Mononuclear cell (primary cell): Measurements from ENCODE around the gene PIGC. TPM values are rescaled to one million over a fixed set of nuclear protein-coding genes. Genes with fewer than 3 reads are reported as not detected.

Experiments used
- H3K27me3 ChIP-seq: 2 replicates; pipeline ENCODE4 v1.6.0; 2011; ENCODE audit warnings: low read length, control low read depth; ENCODE audit not compliant: insufficient read depth
- H3K4me1 ChIP-seq: 2 replicates; pipeline ENCODE4 v1.5.1; 2011; ENCODE audit warnings: mild to moderate bottlenecking, low read length, control low read depth; ENCODE audit not compliant: insufficient read depth
- H3K4me3 ChIP-seq: 2 replicates; pipeline ENCODE4 v1.5.1; 2011; ENCODE audit warnings: mild to moderate bottlenecking, low read length, moderate library complexity
- H3K9me3 ChIP-seq: 2 replicates; pipeline ENCODE4 v1.5.1; 2011; ENCODE audit warnings: low read depth, mild to moderate bottlenecking, control low read depth, low read length
- total RNA-seq: library from RNA; depleted of rRNA; stranded (reverse); fragments of >200 nt; gene quantifications from one replicate; pipeline ENCODE4 v1.2.3, GENCODE V29; 2012

The PIGC gene
- total RNA-seq, 1 donor, result 46.4 TPM

DNA sequence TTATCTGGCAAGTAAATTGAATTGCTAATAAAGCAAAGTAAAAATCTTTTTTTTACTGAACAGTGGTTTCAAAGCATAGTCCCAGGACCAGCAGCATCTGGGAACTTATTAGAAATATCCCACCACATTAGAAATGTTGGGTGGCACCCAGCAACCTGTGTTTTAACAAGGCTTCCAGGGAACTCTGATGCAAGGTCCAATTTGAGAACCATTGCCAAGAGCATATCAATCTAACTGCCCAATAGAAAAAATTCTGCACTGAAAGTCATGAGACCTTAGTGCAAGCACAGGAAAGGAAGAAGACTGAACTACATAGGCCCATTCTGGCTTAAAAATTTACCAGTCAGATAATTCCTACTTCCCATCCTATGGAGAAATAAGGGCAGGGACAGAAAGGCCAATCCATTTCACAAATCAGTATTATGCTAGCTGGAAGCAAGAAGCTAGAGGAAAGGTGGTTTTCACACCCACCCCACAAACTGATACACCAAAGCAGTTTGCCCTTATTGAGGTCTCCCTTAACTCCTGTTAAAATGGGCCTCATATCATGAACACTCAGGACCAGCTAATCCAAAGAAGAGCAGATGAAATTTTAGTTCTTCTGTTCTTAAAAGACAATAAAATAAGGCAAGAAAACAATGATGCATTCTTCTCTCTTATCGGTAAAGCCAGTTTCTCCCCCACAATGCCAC is 40.8 kb downstream of the PIGC start:
- Histone ChIP-seq H3K4me3 (no peak overlapping the region), H3K4me1 (peaks cover 8% of the 10 kb centered on the region), H3K9me3 (no peaks in the 10 kb centered on the region), H3K27me3 (no peaks in the 10 kb centered on the region)

GRCh38 chr1:172401892-172402291 is 42.0 kb downstream of the PIGC start:
- H3K9me3 ChIP-seq, result no peaks in the 10 kb centered on the region
- H3K4me1 ChIP-seq, result peaks cover 8% of the 10 kb centered on the region
- no peak overlapping the region for H3K4me3 ChIP-seq
- no peaks in the 10 kb centered on the region for H3K27me3 ChIP-seq

GRCh38 chr1:172401477-172401876 is 42.4 kb downstream of the PIGC start:
- Histone ChIP-seq H3K9me3 (no peaks in the 10 kb centered on the region), H3K4me1 (peaks cover 8% of the 10 kb centered on the region), H3K27me3 (no peaks in the 10 kb centered on the region), H3K4me3 (no peak overlapping the region)

DNA sequence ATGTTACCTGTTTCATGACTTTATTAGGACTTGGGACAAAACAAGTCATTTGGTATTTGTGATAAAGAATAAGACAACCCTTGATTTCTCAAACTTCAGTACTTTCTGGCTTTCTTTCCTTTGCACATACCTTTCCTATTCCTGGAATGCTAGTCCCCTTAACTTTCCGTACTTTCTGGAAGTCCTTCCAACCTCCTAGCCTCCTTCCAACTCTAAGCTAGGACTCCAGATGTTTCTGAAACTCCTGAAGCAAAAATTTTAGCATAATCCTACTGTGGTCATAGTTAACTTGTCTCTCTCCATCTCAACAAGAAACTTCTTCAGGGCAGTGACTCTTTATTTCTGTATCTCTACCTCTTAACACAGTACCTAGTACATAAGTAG is 43.2 kb downstream of the PIGC start:
- no peaks in the 10 kb centered on the region for H3K27me3 ChIP-seq
- no peak overlapping the region for H3K4me3 ChIP-seq
- H3K9me3 ChIP-seq, result no peaks in the 10 kb centered on the region
- H3K4me1 ChIP-seq, result peaks cover 8% of the 10 kb centered on the region

DNA sequence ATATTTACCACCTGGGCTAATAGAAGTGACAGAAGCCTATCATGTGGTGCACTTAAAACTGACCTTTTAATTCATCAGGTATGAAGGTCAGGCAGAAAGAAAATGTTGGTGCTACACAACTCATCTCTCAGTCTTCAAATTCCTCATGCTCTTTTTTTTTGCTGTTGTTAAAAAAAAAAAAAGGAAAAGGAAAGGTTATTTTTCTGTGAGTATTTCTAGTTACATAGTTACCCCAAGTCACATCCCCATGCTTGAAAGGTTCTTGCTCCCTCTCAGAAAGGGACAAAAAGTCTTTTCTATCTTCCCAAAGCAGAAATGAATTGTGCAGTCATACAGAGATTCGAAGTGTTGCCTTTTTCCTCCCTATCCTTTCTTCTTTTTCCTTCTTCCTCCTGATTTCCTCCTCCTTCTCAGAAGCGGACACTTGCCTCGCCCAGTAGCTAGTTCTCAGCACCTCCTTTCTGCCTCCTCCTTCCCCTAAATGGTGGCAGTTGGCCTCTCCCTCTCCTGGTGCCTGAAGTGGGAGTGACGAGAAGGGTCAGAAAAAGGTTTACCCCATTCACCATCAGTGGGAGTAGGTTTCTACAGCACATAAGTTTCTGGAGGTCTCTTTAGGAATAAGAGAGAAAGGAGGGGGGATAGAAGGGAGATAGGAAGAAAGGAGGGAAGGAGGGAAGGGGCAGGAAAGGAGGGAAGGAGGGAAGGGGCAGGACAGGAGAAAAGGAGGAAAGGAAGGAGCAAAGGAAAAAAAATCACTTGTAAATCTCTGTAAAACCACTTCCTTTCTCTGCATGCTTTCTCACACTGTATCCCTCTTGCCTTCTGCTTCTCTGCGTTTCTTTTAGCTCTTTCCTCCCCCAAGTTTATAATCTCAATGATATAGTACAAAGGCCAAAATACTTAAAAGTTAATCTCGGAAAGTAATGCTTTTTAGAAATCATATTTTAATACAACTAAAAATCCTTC is 43.8 kb downstream of the PIGC start:
- Histone ChIP-seq H3K4me1 (peaks cover 11% of the 10 kb centered on the region), H3K27me3 (no peaks in the 10 kb centered on the region), H3K4me3 (no peak overlapping the region), H3K9me3 (no peaks in the 10 kb centered on the region)

GRCh38 chr1:172398970-172399755 is 44.7 kb downstream of the PIGC start:
- Histone ChIP-seq H3K4me3 (no peak overlapping the region), H3K4me1 (peaks cover 20% of the 10 kb centered on the region), H3K9me3 (no peaks in the 10 kb centered on the region), H3K27me3 (no peaks in the 10 kb centered on the region)

DNA sequence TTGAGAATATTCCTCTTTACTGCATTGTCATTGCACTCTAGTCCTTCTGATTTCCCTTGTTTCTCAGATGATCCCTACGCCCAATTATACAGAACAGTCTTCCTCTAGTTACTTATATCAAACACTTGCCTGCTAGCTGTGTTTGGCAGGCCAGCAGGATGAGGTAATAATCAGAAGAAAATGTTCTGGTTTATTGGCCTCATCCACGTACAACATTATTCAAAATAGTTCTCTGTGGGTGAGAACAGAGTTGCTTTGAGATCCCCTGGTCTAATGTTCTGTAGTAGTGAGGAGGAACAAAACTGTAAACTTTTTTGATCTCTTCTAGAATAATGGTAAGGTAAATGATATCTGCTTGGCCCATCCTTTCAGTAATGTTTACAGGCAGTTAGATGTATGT is 45.7 kb downstream of the PIGC start:
- Histone ChIP-seq H3K4me1 (peaks cover 25% of the 10 kb centered on the region), H3K4me3 (no peak overlapping the region), H3K9me3 (no peaks in the 10 kb centered on the region), H3K27me3 (no peaks in the 10 kb centered on the region)

- Histone ChIP-seq H3K9me3 (no peaks in the 10 kb centered on the region), H3K27me3 (no peaks in the 10 kb centered on the region), H3K4me3 (no peak overlapping the region), H3K4me1 (peaks cover 26% of the 10 kb centered on the region)
Observed at GRCh38 chr1:172397633-172398032, 46.2 kb downstream of the PIGC start.

GRCh38 chr1:172397221-172397620 is 46.6 kb downstream of the PIGC start:
- Histone ChIP-seq H3K4me3 (no peak overlapping the region), H3K27me3 (no peaks in the 10 kb centered on the region), H3K9me3 (no peaks in the 10 kb centered on the region), H3K4me1 (peaks cover 26% of the 10 kb centered on the region)

GRCh38 chr1:172395576-172395975 is 48.3 kb downstream of the PIGC start:
- Histone ChIP-seq H3K4me1 (peaks cover 27% of the 10 kb centered on the region), H3K27me3 (no peaks in the 10 kb centered on the region), H3K4me3 (no peak overlapping the region), H3K9me3 (no peaks in the 10 kb centered on the region)

GRCh38 chr1:172394811-172395210 is 49.1 kb downstream of the PIGC start:
- Histone ChIP-seq H3K9me3 (no peaks in the 10 kb centered on the region), H3K4me3 (no peak overlapping the region), H3K4me1 (peaks cover 29% of the 10 kb centered on the region), H3K27me3 (no peaks in the 10 kb centered on the region)

GRCh38 chr1:172394141-172394751 is 49.6 kb downstream of the PIGC start:
- Histone ChIP-seq H3K27me3 (no peaks in the 10 kb centered on the region), H3K9me3 (no peaks in the 10 kb centered on the region), H3K4me3 (no peak overlapping the region), H3K4me1 (peaks cover 27% of the 10 kb centered on the region)

- Histone ChIP-seq H3K4me3 (no peak overlapping the region), H3K9me3 (no peaks in the 10 kb centered on the region), H3K27me3 (no peaks in the 10 kb centered on the region), H3K4me1 (peaks cover 25% of the 10 kb centered on the region)
Observed at GRCh38 chr1:172393354-172393753, 50.5 kb downstream of the PIGC start.

DNA sequence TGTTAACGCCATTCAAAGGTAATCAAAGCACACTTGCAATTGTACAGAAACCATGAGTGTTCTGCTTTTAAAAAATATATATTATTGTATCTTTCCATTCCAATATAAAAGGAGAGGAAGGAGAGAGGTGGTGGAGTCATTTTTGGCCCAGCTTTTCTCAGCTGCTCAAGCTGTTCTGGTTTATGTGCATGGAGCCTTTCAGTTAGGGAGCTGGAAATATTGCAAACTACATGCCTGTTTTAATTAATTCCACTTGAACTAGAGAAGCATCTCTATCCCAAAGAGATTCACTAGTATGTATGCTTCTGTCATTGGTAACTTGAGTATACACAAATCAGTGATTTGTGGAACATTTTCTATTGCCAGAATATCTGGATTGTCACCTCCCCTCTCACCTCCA is 51.9 kb downstream of the PIGC start:
- Histone ChIP-seq H3K27me3 (no peaks in the 10 kb centered on the region), H3K4me1 (peaks cover 25% of the 10 kb centered on the region), H3K9me3 (no peaks in the 10 kb centered on the region), H3K4me3 (no peak overlapping the region)
